GM18907 (cell line): ENCODE data around the gene EPB41L2.
A peak's percentile ranks its signal among the peaks of the same experiment; 100 is the strongest.

Experiments used
- ATAC-seq: cut with Tn5 transposase; IDR thresholded peaks from one replicate; pipeline ENCODE4 v1.9.1; 2021; ENCODE audit warnings: mild to moderate bottlenecking, moderate library complexity; ENCODE audit not compliant: unreplicated experiment

Gene EPB41L2

GRCh38 chr6:130847001-130847910, 215.8 kb downstream of the EPB41L2 start:
- ATAC-seq: no peak

- ATAC-seq: no peak
Observed at GRCh38 chr6:130846501-130846900, 216.5 kb downstream of the EPB41L2 start.

GRCh38 chr6:130843575-130844320, 219.3 kb downstream of the EPB41L2 start:
- ATAC-seq: peak; percentile 74

GRCh38 chr6:130841128-130841728, 221.8 kb downstream of the EPB41L2 start:
- ATAC-seq: no peak

- no peak for ATAC-seq
Observed at GRCh38 chr6:130840050-130840449, 223.0 kb downstream of the EPB41L2 start.

- ATAC-seq: no peak
Observed at GRCh38 chr6:130839379-130839778, 223.7 kb downstream of the EPB41L2 start.

- ATAC-seq: no peak
Observed at GRCh38 chr6:130838951-130839350, 224.1 kb downstream of the EPB41L2 start.

GRCh38 chr6:130838250-130838860, 224.7 kb downstream of the EPB41L2 start:
- no peak for ATAC-seq

- no peak for ATAC-seq
Observed at GRCh38 chr6:130837067-130837466, 226.0 kb downstream of the EPB41L2 start.

GRCh38 chr6:130836055-130836640, 226.9 kb downstream of the EPB41L2 start:
- no peak for ATAC-seq

GRCh38 chr6:130834482-130835251, 228.4 kb downstream of the EPB41L2 start:
- no peak for ATAC-seq

- ATAC-seq: no peak
Observed at GRCh38 chr6:130833569-130833968, 229.5 kb downstream of the EPB41L2 start.

- no peak for ATAC-seq
Observed at GRCh38 chr6:130831607-130832006, 231.4 kb downstream of the EPB41L2 start.

GRCh38 chr6:130829333-130829910, 233.6 kb downstream of the EPB41L2 start:
- ATAC-seq: no peak

GRCh38 chr6:130827247-130828149, 235.5 kb downstream of the EPB41L2 start, which contains the start of gene SMLR1:
SMLR1 (plus strand) TSS chr6:130827406; CDS start chr6:130827414, 8 bp downstream.
- ATAC-seq: no peak

GRCh38 chr6:130826442-130827246, 236.4 kb downstream of the EPB41L2 start:
- ATAC-seq: no peak

- no peak for ATAC-seq
Observed at GRCh38 chr6:130825772-130826441, 237.1 kb downstream of the EPB41L2 start.
